Measurements from ENCODE around the gene KIF26A. TPM values are rescaled to one million over a fixed set of nuclear protein-coding genes. Genes with fewer than 3 reads are reported as not detected.

The KIF26A gene
- total RNA-seq, 1 donor, result under 0.01 TPM

- DNase-seq (ENCODE audit: low read depth), result no peak
- no peak for TF ChIP-seq CTCF (IDR thresholded peaks at IDR 0.05; ENCODE audit: insufficient read depth, low read length)
- H3K4me3 ChIP-seq (ENCODE audit: low read depth, low read length), result no peak overlapping the region
Measured at GRCh38 chr14:104182857-104183425, 44.6 kb downstream of the KIF26A start.

- H3K4me3 ChIP-seq (ENCODE audit: low read depth, low read length), result no peak overlapping the region
- no peak for DNase-seq (ENCODE audit: low read depth)
- TF ChIP-seq CTCF (IDR thresholded peaks at IDR 0.05; ENCODE audit: insufficient read depth, low read length), result no peak
Measured at GRCh38 chr14:104183796-104184195, 45.4 kb downstream of the KIF26A start.

- TF ChIP-seq CTCF (IDR thresholded peaks at IDR 0.05; ENCODE audit: insufficient read depth, low read length), result no peak
- no peak for DNase-seq (ENCODE audit: low read depth)
Measured at GRCh38 chr14:104184506-104184905, 46.1 kb downstream of the KIF26A start.

GRCh38 chr14:104184911-104185499 is 46.6 kb downstream of the KIF26A start:
- TF ChIP-seq CTCF (IDR thresholded peaks at IDR 0.05; ENCODE audit: insufficient read depth, low read length), result no peak
- no peak for DNase-seq (ENCODE audit: low read depth)
- no peak overlapping the region for H3K4me3 ChIP-seq (ENCODE audit: low read depth, low read length)

More at GRCh38 chr14:104184506-104184905, 46.1 kb downstream of the KIF26A start:
- H3K4me3 ChIP-seq (ENCODE audit: low read depth, low read length), result no peak overlapping the region

- no peak for TF ChIP-seq CTCF (IDR thresholded peaks at IDR 0.05; ENCODE audit: insufficient read depth, low read length)
- H3K4me3 ChIP-seq (ENCODE audit: low read depth, low read length), result no peak overlapping the region
- no peak for DNase-seq (ENCODE audit: low read depth)
Measured at GRCh38 chr14:104185916-104186495, 47.6 kb downstream of the KIF26A start.

GRCh38 chr14:104186575-104186974 is 48.2 kb downstream of the KIF26A start:
- no peak overlapping the region for H3K4me3 ChIP-seq (ENCODE audit: low read depth, low read length)
- no peak for TF ChIP-seq CTCF (IDR thresholded peaks at IDR 0.05; ENCODE audit: insufficient read depth, low read length)
- no peak for DNase-seq (ENCODE audit: low read depth)
